NCI-H526 (cell line): ENCODE data around the gene G6PC1.
"Not testable (repeated sequence)": the region's sequence is repeated elsewhere in the genome, so short reads cannot be mapped to it uniquely, and the experiment has no call there.

Source experiments
- DNase-seq, 2 experiments: peaks; one replicate each; lab custom pipeline; 2025; lab: John Stamatoyannopoulos, UW

The G6PC1 gene

DNA sequence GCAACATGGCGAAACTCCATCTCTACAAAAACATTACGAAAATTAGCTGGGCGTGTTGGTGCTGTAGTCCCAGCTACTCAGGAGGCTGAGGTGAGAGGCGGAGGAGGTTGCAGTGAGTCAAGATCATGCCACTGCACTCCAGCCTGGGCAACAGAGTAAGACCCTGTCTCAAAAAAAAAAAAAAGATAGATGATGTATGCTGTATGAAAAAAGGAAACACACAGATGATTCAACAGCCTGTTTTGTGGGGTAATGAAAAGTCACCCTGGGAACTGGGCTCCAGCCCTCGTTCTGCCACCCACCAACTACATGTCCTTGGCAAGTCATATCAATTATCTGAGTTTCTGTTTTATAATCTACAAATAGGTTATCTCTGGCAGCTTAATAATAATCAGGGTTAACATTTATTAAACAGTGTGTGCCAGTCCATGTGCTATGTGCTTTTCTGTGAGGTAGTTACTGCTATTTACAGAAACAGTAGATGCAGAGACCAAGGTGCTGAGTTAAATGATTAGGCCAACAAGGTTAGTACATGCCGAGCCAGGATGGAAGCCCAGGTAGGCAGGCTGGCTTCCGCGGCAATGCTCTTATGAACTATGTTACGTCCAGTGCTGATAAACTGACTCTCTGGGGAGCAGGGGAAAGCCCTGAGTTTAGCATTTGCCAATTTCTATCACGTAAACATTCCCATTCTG lies 1.1 kb downstream of the G6PC1 start:
- DNase-seq = no peak

DNA sequence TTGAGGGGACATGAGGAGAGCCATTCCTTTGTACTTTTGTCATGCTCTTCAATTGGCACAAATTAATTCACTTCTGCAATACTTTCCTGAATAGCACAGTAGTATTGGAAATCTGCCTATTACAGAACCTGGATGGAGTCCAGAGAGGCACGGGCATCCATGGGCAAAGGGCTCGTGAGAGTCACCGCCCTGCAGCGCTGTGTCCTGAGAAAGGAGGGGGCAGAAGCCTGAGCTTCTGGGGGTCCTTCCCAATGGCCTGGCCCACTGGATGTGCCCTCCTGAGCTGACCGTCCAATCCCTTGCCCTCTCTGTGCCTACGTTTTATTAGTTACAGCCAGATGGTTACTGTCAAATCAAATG lies 3.5 kb downstream of the G6PC1 start:
- no peak for DNase-seq

DNA sequence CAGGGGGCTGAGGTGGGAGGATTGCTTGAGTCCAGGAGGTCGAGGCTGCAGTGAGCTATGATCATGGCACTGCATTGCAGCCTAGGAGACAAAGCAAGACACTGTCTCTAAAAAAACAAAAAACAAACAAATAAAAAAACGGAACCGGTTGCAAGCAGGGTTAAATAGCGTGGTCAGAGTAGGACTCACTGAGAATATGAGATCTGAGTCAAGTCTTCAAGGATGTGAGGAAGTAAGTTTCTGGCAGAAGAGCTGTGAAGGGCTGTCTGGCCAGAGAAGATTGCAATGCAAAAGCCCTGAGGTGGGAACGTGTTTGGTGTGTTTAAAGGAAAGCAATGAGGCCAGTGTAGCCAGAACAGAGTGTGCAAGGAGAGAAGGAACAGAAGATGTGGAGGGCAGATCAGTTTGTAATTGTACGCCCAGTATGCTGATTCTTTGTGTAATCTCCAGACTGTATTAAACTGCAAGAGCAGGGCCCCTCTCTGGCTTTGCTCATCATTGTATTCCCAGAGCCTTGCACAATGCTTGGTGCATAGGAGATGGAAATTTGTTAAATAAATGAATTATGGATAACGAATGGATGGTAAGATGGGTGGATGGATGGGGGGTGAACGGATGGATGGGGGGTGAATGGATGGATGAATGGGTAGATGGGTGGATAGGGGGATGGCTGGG lies 6.3 kb downstream of the G6PC1 start:
- no peak for DNase-seq

DNA sequence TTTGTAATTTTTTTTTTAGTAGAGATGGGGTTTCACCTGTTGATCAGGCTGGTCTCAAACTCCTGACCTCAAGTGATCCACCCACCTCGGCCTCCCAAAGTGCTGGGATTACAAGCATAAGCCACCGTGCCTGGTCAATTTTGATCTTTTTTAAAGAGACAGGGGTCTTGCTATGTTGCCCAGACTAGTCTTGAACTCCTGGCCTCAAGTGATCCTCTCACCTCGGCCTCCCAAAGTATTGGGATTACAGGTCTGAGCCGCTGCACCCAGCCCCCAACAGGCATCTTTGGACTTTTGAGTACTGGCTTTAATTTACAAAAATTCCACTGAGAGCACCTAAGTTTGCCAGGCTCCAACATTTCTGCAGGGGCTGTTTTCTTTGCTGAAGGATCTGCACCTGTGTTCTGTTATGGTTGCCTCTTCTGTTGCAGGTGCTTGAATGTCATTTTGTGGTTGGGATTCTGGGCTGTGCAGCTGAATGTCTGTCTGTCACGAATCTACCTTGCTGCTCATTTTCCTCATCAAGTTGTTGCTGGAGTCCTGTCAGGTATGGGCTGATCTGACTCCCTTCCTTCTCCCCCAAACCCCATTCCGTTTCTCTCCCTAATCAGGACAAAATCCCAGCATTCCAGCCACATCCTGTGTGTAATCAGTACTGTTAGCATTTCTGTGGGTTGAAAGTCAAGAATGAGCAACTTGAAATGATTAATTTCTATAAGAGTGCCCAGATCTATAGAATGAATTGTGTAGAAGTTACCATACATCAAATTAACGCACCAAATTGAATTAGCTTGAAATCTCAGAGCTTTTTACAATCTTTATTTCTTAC lies 8.5 kb downstream of the G6PC1 start:
- peak in 1 of 2 experiments; percentile 21 for DNase-seq

DNA sequence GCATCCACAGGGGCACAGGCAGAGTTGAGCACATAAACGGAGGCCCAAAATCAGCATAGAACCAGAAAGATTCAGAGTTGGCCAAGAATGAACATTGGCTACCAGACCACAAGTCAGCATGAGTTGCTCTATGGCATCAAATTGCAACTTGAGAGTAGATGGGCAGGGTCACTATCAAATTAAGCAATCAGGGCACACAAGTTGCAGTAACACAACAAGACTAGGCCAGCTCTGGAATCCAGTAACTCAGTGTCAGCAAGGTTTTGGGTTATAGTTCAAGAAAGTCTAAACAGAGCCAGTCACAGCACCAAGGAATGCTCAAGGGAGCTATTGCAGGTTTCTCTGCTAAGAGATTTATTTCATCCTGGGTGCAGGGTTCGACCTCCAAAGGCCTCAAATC lies 12.9 kb downstream of the G6PC1 start:
- no peak for DNase-seq

DNA sequence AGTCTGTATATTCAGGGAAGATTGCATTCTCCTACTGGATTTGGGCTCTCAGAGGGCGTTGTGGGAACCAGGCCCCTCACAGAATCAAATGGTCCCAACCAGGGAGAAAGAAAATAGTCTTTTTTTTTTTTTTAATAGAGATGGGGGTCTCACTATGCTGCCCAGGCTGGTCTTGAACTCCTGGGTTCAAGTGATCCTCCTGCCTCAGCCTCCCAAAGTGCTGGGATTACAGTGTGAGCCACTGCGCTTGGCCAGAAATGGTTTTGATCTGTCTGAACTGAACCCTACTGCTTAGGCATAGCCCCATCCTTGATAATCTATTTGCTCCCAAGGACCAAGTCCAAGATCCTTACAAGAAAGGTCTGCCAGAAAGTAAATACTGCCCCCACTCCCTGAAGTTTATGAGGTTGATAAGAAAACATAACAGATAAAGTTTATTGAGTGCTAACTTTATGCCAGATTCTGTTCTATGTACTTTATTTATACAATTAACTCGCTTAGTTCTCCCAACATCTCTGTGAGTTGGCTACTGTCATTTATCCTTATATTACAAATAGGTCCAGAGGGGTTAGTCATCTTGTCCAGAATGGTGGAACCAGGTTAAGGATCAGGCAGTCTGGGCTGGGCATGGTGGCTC lies 13.5 kb downstream of the G6PC1 start:
- no peak for DNase-seq

GRCh38 chr17:42915288-42915687 lies 14.7 kb downstream of the G6PC1 start:
- DNase-seq = not testable (repeated sequence)

GRCh38 chr17:42916388-42917235 lies 16.0 kb downstream of the G6PC1 start:
- not testable (repeated sequence) for DNase-seq

DNA sequence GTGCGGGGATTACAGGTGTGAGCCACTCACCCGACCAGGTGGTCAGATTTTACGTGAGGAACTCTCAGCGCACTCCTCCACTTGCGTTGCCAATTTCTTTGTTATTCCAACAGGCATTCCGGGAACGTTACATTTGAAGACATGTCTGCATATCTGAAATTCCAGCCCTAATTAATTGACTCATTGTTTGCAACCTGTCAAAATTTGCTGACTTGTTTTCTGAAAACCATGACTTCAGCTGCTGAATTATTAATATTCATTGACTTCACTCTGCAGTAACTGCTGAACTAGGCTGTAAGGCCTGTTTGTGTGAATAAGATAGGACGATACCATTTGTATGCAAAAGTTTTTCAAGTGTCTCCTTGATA lies 16.6 kb downstream of the G6PC1 start:
- no peak for DNase-seq

DNA sequence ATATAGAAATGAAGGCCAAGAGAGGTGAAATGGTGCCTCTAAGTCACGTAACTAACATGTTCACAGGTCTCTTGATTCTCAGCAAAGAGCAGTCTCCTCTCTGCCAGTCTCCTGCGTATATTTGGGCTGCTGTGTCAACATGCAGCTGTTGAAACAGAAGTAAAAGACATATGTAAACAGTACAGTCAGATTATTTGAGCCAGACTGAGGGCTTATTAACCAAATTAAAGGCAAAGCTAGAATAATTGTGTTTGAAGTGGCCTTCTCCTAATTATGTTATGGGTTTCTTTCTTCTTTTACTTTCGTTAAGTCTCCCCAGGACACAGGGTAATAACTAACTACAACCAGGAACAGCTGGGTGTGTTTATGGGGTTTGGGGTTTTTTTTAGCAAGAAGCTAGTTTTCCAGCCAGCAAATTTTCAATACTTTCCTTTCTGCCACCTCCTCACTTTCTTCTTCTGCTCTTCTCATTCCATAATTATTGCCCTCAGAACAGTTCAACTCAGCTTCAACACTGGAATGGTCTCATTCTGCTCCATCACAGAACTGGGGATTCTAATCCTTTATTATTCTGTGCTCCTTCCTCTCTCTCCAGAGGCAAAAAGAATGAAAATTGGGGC lies 18.4 kb downstream of the G6PC1 start:
- peak in 1 of 2 experiments; percentile 39 for DNase-seq

- DNase-seq = not testable (repeated sequence)
Measured at GRCh38 chr17:42919522-42920077, 19.0 kb downstream of the G6PC1 start.

- DNase-seq = no peak
Measured at GRCh38 chr17:42920106-42920900, 19.7 kb downstream of the G6PC1 start.

GRCh38 chr17:42920922-42921321 lies 20.3 kb downstream of the G6PC1 start:
- no peak for DNase-seq

GRCh38 chr17:42922294-42922693 lies 21.7 kb downstream of the G6PC1 start:
- DNase-seq = no peak

GRCh38 chr17:42923472-42923871 lies 22.9 kb downstream of the G6PC1 start:
- not testable (repeated sequence) for DNase-seq

- DNase-seq = no peak
Measured at GRCh38 chr17:42924891-42925290, 24.3 kb downstream of the G6PC1 start.

- DNase-seq = peak; percentile 15 to 72
Measured at GRCh38 chr17:42928714-42929496, 28.3 kb downstream of the G6PC1 start.

DNA sequence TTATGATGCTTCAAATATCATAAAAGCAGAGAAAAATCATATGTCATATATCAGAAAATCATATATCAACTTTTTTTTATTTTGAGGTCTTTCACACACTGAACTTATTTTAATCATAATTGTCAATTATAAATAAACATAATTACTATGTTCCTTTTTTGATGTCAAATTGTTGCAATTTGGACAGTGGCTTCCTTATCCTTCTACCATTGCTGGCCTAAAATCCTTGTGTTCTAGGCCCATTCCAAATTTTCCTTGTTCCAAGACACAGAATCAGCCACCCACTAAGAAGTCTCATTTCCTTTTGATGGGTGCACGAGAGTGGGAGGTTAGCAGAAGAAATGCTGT lies 28.9 kb downstream of the G6PC1 start:
- DNase-seq = no peak
